Muscle of leg (tissue), 11 donors: Measurements from ENCODE around the gene CLASP2. TPM values are rescaled to one million over a fixed set of nuclear protein-coding genes. Genes with fewer than 3 reads are reported as not detected.

ENCODE experiments used
- DNase-seq: peaks from one replicate; pipeline ENCODE4 v3.0.0; 2013
- H3K27ac ChIP-seq: one replicate; pipeline ENCODE4 v1.5.1; 2013; ENCODE audit warnings: mild to moderate bottlenecking, low read length, control low read depth
- H3K27me3 ChIP-seq: one replicate; pipeline ENCODE4 v1.6.1; 2013; ENCODE audit warnings: low read length; ENCODE audit not compliant: control insufficient read depth, insufficient read depth
- H3K36me3 ChIP-seq: one replicate; pipeline ENCODE4 v1.6.1; 2013; ENCODE audit warnings: low read length; ENCODE audit not compliant: control insufficient read depth, insufficient read depth
- H3K4me1 ChIP-seq: one replicate; pipeline ENCODE4 v1.6.1; 2013; ENCODE audit warnings: low read length; ENCODE audit not compliant: control insufficient read depth, insufficient read depth
- H3K4me3 ChIP-seq: one replicate; pipeline ENCODE4 v1.5.1; 2013; ENCODE audit warnings: low read length, control low read depth
- H3K9me3 ChIP-seq: replicated peaks from 2 replicates; pipeline ENCODE4 v1.6.1; 2013; ENCODE audit warnings: low read depth, low read length; ENCODE audit not compliant: control insufficient read depth
- WGBS: methylation state at CpG from one replicate; pipeline ENCODE4 v1.1.5; 2013; ENCODE audit warnings: missing lambda C conversion rate; ENCODE audit not compliant: insufficient coverage; 5-methylcytosine and 5-hydroxymethylcytosine counted together
- polyA plus RNA-seq, 8 donors: library from polyadenylated mRNA; unstranded; fragments of 120-200 nt; gene quantifications; one replicate each; pipeline versions ENCODE4 v1.2.1 to v1.2.3, GENCODE V29; 2013; ENCODE audit warnings: inconsistent platforms in 1 of 8, low replicate concordance in 1 of 8; ENCODE audit not compliant: insufficient read length in 8 of 8, insufficient read depth in 1 of 8
- total RNA-seq: library from RNA; stranded (reverse); fragments of 120-200 nt; gene quantifications from one replicate; pipeline ENCODE4 v1.2.4, GENCODE V29; 2013

The CLASP2 gene
- total and polyA plus RNA-seq, 9 donors = 33.5 to 68.7 (median 40.0) TPM

DNA sequence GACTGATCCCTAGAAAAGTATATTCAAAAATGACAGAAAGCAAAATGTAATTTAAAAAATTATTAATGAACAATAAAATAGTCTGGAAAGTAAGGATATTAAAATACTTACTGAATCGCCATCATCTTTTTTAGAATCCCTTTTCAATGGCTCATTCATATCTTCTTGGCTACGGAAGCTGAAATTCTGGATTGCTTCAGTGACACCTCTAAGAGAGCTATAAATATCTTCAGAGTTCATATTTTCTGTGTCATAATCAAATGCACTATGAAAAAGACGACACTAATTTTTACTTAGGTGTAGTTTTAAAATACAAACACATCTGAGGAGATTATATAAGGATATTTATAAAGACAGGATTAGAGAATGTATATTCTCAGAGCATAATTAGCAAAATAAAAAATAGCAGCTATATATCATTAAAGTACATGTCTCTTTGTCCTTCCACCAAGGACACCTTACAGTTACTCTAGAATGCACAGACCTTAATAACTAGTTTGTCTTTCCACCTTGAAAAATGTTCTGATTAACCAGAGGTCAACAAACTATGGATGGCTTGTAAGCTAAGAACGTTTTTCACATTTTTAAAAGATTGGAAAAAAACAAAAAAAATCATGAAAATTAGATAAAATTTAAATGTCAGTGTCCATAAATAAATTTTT lies 179.2 kb downstream of the CLASP2 start:
- Histone ChIP-seq H3K9me3 (no peaks in the 10 kb centered on the region), H3K27ac (no peak overlapping the region), H3K4me3 (no peak overlapping the region), H3K36me3 (peaks cover 16% of the 10 kb centered on the region), H3K27me3 (no peaks in the 10 kb centered on the region), H3K4me1 (no peaks in the 10 kb centered on the region)
- WGBS = no CpG with 5 or more reads among the region's 4 CpGs
- no peak for DNase-seq

- Histone ChIP-seq H3K27ac (no peak overlapping the region), H3K27me3 (no peaks in the 10 kb centered on the region), H3K4me3 (no peak overlapping the region), H3K4me1 (no peaks in the 10 kb centered on the region), H3K36me3 (peaks cover 19% of the 10 kb centered on the region), H3K9me3 (no peaks in the 10 kb centered on the region)
- no peak for DNase-seq
Observed at GRCh38 chr3:33537133-33537532, 180.9 kb downstream of the CLASP2 start.

DNA sequence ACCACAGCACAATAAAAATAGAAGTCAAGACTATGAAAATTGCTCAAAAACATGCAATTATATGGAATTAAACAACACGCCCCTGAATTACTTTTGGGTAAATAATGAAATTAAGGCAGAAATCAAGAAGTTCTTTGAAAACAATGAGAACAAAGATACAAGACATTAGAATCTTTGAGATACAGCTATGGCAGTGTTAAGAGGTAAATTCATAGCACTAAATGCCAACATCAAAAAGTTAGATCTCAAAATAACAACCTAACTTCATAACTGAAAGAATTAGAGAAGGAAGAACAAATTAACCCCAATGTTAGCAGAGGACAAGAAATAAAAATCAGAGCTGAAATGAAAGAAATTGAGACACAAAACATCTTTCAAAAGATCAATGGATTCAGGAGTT lies 191.3 kb downstream of the CLASP2 start:
- Histone ChIP-seq H3K9me3 (peaks cover 21% of the 10 kb centered on the region), H3K4me3 (no peak overlapping the region), H3K27ac (no peak overlapping the region), H3K36me3 (peaks cover 10% of the 10 kb centered on the region), H3K4me1 (no peaks in the 10 kb centered on the region), H3K27me3 (no peaks in the 10 kb centered on the region)
- no peak for DNase-seq
- WGBS = no CpG with 5 or more reads among the region's 1 CpG

GRCh38 chr3:33525232-33525631 lies 192.8 kb downstream of the CLASP2 start:
- Histone ChIP-seq H3K27ac (no peak overlapping the region), H3K4me1 (no peaks in the 10 kb centered on the region), H3K9me3 (peaks cover 21% of the 10 kb centered on the region), H3K27me3 (no peaks in the 10 kb centered on the region), H3K36me3 (peaks cover 10% of the 10 kb centered on the region), H3K4me3 (no peak overlapping the region)
- DNase-seq = no peak
- WGBS = no CpG with 5 or more reads among the region's 2 CpGs

GRCh38 chr3:33523093-33523667 lies 194.9 kb downstream of the CLASP2 start:
- H3K27me3 ChIP-seq = no peaks in the 10 kb centered on the region
- peaks cover 10% of the 10 kb centered on the region for H3K36me3 ChIP-seq
- no peak overlapping the region for H3K27ac ChIP-seq
- WGBS = no CpG with 5 or more reads among the region's 3 CpGs
- no peak for DNase-seq
- no peaks in the 10 kb centered on the region for H3K4me1 ChIP-seq
- H3K9me3 ChIP-seq = peaks cover 21% of the 10 kb centered on the region
- no peak overlapping the region for H3K4me3 ChIP-seq

- Histone ChIP-seq H3K27me3 (no peaks in the 10 kb centered on the region), H3K36me3 (peaks cover 7% of the 10 kb centered on the region), H3K27ac (no peak overlapping the region), H3K9me3 (peaks cover 17% of the 10 kb centered on the region), H3K4me3 (no peak overlapping the region), H3K4me1 (no peaks in the 10 kb centered on the region)
- no peak for DNase-seq
- 75% methylated on average over 1 of the region's 1 CpG for WGBS
Observed at GRCh38 chr3:33521736-33522135, 196.3 kb downstream of the CLASP2 start.

DNA sequence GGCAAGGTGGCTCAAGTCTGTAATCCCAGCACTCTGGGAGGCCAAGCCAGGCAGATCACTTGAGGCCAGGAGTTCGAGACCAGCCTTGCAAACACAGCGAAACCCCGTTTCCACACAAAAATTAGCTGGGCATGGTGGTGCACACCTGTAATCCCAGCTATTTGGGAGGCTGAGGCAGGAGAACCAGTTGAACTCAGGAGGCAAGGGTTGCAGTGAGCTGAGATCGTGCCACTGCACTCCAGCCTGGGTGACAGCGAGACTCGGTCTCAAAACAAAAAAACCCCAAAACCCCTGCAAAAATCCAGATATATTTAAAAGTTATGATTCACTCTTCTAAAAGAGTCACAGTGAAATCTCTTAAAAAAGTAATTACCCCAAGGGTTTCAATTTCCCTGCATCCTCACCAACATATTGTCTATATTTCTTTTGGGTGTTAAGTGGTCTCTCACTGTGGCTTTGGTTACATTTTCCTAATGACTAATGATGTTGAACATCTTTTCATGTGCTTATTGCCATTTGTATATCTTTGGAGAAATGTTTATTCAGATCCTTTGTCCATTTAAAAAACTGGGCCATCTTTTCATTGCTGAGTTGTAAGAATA lies 204.7 kb downstream of the CLASP2 start:
- WGBS = 96% methylated on average over 3 of the region's 6 CpGs
- no peak overlapping the region for H3K27ac ChIP-seq
- DNase-seq = no peak
- H3K36me3 ChIP-seq = peaks cover 9% of the 10 kb centered on the region
- H3K4me1 ChIP-seq = no peaks in the 10 kb centered on the region
- no peaks in the 10 kb centered on the region for H3K27me3 ChIP-seq
- no peak overlapping the region for H3K4me3 ChIP-seq
- no peaks in the 10 kb centered on the region for H3K9me3 ChIP-seq

GRCh38 chr3:33505027-33505426 lies 213.0 kb downstream of the CLASP2 start:
- no peaks in the 10 kb centered on the region for H3K9me3 ChIP-seq
- no peak for DNase-seq
- H3K27me3 ChIP-seq = no peaks in the 10 kb centered on the region
- H3K36me3 ChIP-seq = peaks cover 25% of the 10 kb centered on the region
- no peak overlapping the region for H3K27ac ChIP-seq
- H3K4me3 ChIP-seq = no peak overlapping the region
- H3K4me1 ChIP-seq = no peaks in the 10 kb centered on the region

DNA sequence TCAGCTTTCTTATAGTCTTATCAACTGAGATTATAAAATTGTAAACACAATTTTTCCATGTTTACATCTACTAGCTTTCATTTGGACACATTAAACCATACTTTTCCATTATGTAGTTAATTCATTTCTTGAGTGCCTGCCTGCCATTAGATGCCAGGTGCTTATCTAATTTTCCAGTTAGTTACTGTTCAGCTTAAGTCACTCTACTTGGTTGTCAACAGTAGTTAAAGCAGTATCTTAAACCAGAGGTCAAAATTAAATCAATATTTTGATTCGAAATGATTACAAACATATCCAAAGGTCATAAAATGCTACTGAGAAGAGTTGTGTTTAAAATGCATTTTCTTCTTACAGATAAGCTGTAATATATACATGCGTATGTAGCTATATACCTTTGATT lies 221.6 kb downstream of the CLASP2 start:
- H3K27ac ChIP-seq = no peak overlapping the region
- DNase-seq = no peak
- no peaks in the 10 kb centered on the region for H3K4me1 ChIP-seq
- H3K27me3 ChIP-seq = no peaks in the 10 kb centered on the region
- no peaks in the 10 kb centered on the region for H3K9me3 ChIP-seq
- WGBS = no CpG with 5 or more reads among the region's 2 CpGs
- peaks cover 2% of the 10 kb centered on the region for H3K36me3 ChIP-seq
- H3K4me3 ChIP-seq = no peak overlapping the region

- DNase-seq = no peak
- WGBS = 100% methylated on average over 2 of the region's 4 CpGs
- Histone ChIP-seq H3K27ac (no peak overlapping the region), H3K9me3 (no peaks in the 10 kb centered on the region), H3K4me3 (no peak overlapping the region), H3K36me3 (no peaks in the 10 kb centered on the region), H3K4me1 (no peaks in the 10 kb centered on the region), H3K27me3 (no peaks in the 10 kb centered on the region)
Observed at GRCh38 chr3:33491721-33492120, 226.3 kb downstream of the CLASP2 start.
